ENCODE data around the gene SCGB1A1. TPM values are rescaled to one million over a fixed set of nuclear protein-coding genes. Genes with fewer than 3 reads are reported as not detected.

SCGB1A1 gene
- polyA plus RNA-seq, 3 donors: 0.54 to 0.82 TPM; not detected in 1

DNA sequence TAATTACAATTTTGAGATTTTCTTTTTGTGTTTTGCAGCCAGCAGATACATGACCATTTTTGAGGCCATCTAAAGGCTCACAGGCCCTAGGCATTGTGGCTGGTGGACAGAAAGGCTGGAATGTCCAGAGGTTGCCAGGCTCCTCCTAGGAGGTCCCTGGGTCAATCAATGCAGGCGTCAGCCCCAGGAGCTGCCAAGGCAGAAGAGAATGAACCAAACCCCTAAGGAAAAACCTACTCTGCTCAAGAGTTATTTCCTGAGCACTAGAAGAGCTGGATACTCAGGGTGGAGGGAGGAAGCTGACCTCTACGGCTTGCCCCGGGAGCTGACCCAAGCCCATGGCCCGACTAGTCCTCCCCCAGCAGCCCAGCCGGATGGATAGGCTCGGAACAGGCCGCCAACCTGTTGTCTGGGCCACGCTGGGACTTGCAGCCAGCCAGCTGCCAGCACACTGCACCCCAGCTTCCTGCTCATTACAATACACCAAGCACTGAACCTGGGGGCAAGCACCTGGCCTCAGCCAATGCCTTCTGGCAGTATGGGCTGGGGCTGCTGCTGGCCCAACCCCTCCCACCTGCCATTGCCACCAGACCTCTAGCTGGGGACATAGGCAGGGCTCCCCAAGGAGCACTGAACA lies 5.7 kb upstream of the SCGB1A1 start:
- 59 to 71% (median 65%) methylated on average over 8 of the region's 8 CpGs for WGBS, 3 donors
- H3K27ac ChIP-seq (ENCODE audit: low read depth, low read length): no peak overlapping the region

DNA sequence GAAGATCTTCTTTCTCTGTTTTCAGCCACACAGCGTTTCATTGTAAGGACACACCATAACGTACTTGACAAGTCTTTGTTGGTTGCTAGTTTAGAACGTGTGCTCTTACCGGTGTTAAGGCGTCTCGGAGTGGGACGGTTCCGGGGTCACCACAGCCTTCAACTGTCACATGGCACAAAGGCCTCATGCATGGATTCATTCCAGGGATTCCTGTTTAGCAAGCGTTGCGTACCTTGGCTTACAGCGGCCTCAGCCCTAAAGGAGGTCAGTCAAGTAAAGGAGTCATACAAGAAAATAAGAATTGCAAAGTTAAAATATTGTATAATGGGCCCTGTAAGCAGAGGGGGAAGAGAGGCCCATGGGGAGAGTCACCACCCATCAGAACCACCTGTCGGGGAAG lies 2.2 kb upstream of the SCGB1A1 start:
- 81 to 96% (median 92%) methylated on average over 12 of the region's 12 CpGs for WGBS, 3 donors
- no peak overlapping the region for H3K27ac ChIP-seq (ENCODE audit: low read depth, low read length)

DNA sequence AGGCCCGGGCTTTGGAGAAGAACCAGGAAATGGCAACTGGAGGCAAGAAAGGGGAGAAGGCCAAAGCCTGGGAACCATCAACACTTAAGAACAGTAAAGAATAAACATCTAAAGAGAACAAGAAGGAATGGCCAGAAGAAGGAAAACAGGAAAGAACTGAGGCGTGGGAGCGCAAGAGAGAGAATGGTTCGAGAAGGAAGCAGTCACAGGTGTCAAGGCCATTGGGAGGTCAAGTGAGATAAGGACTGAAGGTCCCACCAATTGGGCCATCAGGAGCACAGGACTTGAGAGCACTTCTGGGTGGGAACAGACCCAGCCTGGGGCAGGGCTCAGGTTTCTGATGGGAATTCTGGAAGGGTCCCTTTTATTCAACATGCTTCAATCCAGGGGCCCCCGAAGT lies 697 bp upstream of the SCGB1A1 start:
- 88 to 89% (median 88%) methylated on average over 5 of the region's 5 CpGs for WGBS, 3 donors
- no peak overlapping the region for H3K27ac ChIP-seq (ENCODE audit: low read depth, low read length)

DNA sequence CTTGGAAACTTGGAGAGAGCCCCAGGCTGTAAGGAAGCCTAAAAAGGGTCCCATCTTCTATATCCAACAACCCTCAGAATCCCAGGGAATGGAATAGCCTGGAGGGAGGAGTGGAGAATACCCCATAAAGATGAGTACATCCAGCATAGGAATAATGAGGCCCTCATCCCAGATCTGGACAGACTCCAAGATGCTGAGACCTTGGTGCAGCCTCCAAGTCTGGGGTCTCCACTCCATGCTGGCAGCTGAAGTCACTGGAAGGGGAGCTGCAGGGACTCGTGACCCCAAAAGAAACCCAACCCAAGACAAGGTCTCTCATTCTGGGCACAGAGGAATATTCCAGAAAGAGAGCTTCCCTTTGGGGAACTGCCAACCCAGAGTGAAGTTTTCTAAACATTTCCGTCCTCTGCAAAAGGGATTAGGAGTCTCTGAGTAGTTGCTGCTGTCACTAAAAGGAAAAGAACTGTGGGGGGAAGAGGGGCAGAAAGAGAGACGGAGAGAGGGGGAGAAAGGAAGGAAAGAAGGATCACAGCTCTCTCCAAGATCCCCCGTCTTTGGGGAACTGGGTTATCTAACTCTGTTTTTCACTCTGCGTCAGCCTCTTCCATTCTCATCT lies 589 bp downstream of the SCGB1A1 start:
- no peak overlapping the region for H3K27ac ChIP-seq (ENCODE audit: low read depth, low read length)
- 21 to 49% (median 34%) methylated on average over 5 of the region's 5 CpGs for WGBS, 3 donors

DNA sequence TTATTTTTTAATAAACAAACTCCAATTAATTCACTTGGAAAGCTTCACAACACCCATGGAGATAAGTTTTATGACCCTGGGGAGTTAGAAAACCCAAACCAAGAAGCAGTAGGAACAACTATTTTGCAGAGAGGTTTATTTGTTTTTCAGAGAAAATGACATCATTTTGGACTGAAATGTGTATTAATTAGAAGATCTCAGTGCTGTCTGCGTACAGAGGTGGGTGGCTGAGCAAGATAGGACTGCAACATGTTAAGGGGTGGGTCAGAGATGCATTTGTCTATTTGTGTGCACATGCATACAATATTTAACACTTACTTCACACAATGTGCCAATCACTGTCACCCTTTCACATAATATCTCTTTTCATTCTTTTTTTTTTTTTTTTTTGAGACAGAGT lies 1.1 kb downstream of the SCGB1A1 start:
- 42 to 54% (median 45%) methylated on average over 1 of the region's 1 CpG for WGBS, 3 donors
- no peak overlapping the region for H3K27ac ChIP-seq (ENCODE audit: low read depth, low read length)

DNA sequence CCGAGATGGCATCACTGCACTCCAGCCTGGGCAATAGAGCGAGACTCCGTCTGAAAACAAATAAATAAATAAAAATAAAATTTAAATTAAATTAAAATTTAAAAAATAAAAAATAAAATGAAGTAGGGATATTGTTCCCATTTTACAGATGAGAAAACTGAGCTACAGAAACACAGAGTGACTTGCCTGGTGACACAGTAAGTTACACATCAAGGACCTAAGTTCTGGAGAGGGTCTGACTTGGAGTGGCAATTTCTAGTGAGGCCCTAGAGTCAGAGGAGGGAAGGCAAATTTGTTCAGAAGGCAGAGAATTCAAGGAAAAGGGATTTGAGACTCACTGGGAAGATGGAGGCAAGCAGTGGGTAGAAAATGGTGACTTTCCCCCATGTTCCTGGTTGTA lies 2.0 kb downstream of the SCGB1A1 start:
- H3K27ac ChIP-seq (ENCODE audit: low read depth, low read length): no peak overlapping the region
- WGBS, 3 donors: 95 to 98% (median 97%) methylated on average over 3 of the region's 3 CpGs

DNA sequence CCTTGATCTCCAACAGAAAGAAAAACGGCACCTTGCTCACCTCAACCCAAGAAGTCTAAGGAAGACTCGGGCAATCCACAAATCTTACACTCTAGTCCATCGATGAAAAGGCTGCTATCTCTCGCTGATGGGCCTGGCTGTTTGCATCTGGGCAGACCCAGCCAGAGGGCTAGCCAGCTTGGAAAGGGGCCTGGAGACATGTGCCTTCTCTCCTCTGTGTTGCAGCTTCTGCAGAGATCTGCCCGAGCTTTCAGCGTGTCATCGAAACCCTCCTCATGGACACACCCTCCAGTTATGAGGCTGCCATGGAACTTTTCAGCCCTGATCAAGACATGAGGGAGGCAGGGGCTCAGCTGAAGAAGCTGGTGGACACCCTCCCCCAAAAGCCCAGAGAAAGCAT lies 3.2 kb downstream of the SCGB1A1 start:
- no peak overlapping the region for H3K27ac ChIP-seq (ENCODE audit: low read depth, low read length)
- 62 to 76% (median 72%) methylated on average over 7 of the region's 7 CpGs for WGBS, 3 donors

DNA sequence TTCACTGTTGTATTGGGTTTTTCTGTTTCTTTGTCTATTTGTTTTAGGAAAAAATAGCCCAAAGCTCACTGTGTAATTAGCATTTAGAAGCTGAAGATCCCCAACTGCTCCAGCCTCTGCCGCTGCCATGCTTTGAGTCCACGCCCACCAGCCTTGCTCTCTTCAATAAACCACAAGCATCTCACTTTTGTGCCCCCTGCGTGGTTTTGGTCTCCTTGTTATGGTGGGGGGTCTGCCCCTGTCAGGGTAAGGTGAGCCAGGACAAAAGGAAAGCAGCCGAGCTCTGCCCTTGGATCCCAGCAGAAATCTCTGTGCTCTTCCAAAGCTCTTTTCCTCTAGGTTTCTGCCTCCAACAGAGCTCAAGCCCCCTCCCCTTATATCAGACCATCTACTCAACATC lies 4.2 kb downstream of the SCGB1A1 start:
- no peak overlapping the region for H3K27ac ChIP-seq (ENCODE audit: low read depth, low read length)

DNA sequence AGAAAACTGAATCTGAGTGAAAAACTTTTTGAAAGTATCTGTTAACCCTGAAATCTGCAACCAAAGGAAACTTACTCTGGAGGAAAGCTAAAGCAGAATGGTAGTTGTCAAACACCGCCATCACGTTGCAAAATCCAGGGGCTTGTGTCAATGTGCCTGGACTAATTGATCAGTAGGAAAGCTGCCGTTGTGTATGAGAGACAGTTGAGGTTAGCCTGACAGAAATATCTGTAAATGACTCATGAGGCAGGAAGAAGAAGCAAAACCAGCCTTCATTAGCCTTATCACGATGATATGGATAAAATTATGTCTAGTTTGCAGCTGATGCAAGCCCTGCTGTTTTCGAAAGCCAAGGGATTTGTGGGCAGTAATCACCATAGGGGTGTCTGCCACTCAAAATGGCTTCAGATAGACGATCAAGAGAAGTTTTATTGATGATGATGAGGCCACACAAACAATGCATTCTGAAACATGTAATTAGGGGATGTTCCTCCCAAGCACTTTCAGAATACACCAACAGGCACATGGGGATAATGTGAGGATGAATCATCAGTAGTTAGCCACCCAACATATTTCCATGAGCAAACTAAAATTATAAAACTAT lies 8.9 kb downstream of the SCGB1A1 start:
- no peak overlapping the region for H3K27ac ChIP-seq (ENCODE audit: low read depth, low read length)
- 26 to 55% (median 35%) methylated on average over 6 of the region's 6 CpGs for WGBS, 3 donors

More for the DNA sequence above, 4.2 kb downstream of the SCGB1A1 start:
- WGBS, 3 donors: 70 to 90% (median 87%) methylated on average over 4 of the region's 4 CpGs

DNA sequence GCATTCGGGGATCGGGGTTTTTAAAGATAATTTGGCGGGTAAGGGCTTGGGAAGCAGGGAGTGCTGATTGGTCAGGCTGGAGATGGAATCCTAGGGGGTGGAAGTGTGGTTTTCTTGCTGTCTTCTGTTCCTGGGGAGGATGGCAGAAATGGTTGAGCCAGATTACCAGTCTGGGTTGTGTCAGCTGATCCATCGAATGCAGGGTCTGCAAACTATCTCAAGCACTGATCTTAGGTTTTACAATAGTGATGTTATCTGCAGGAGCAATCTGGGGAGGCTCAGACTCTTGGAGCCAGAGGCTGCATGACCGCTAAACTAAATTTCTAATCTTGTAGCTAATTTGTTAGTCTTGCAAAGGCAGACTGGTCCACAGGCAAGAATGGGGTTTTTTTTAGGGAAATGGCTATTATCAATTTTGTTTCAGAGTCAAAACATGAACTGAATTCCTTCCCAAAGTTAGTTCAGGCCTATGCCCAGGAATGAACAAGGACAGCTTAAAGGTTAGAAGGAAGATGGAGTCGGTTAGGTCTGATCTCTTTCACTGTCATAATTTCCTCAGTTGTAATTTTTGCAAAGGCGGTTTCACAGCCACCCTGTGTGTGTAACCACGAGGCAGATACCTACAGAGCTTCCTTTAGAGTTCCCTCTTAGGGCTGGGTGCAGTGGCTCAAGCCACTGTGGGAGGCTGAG lies 10.2 kb downstream of the SCGB1A1 start:
- no peak overlapping the region for H3K27ac ChIP-seq (ENCODE audit: low read depth, low read length)
- WGBS, 3 donors: 77 to 79% (median 77%) methylated on average over 8 of the region's 8 CpGs

DNA sequence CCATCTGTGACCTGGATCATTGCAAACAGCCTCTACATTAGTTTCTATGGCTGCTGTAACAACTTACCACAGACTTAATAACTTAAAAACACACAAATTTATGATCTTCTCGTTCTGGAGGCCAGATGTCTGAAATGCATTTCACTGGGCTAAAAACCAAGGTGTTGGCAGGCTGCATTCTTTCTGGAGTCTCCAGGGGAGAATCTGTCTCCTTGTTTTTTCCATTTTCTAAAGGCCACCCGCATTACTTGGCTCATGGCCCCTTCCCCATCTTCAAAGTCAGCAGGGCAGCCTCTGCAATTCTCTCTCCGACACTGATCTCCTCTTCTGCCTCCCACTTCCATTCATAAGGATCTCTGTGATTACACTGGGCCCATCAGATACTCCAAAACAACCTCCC lies 11.6 kb downstream of the SCGB1A1 start:
- no peak overlapping the region for H3K27ac ChIP-seq (ENCODE audit: low read depth, low read length)
- 43 to 85% (median 52%) methylated on average over 3 of the region's 3 CpGs for WGBS, 3 donors

DNA sequence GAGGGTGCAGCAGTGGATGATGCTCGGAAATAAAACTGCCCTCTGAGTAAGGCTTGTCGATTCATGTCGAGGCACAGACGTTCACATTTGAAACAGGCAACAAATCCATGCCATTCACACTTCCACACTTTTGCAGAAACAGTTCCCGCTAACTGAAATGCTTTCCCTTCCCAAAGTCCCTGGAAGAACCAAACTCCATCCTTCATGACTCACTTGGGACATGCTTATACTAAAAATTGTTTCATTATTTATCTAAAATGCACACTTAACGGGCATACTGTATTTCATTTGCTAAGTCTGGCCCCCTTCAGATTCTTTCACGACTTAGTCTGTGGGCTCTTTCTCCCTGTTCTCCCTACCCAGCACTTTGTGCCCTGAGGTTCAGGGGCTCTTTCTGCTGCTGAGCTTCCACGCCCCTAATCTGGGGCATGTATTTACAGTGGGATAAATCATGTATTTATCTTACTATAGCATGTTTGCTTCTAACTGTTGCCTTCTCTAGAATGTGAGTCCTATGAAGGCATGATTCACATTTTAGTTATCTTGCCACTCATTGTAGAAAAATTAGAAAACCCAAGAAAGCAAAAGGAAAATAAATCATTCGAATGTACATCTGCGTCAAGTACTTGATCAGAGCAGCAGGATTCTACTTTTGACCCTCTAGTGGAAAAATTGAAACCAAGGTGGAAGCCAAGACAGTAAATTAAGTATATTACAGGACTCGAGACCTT lies 12.5 kb downstream of the SCGB1A1 start:
- 71 to 77% (median 72%) methylated on average over 11 of the region's 11 CpGs for WGBS, 3 donors
- H3K27ac ChIP-seq (ENCODE audit: low read depth, low read length): no peak overlapping the region

DNA sequence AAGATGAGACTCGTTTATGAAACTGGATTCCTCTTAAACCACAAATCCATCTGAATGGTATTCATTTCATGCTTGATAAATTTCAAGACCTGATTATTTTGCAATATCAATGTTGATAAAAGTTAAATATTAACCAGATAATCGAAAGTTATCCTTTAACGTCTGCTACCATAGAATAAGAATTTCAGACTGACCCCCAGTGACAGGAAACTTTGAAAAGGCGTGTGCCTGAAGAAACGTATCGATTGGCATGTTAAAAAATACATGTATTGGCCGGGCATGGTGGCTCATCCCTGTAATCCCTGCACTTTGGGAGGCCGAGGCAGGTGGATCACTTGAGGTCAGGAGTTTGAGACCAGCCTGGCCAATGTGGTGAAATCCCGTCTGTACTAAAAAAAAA lies 13.9 kb downstream of the SCGB1A1 start:
- 30 to 77% (median 77%) methylated on average over 9 of the region's 9 CpGs for WGBS, 3 donors
- H3K27ac ChIP-seq (ENCODE audit: low read depth, low read length): no peak overlapping the region

DNA sequence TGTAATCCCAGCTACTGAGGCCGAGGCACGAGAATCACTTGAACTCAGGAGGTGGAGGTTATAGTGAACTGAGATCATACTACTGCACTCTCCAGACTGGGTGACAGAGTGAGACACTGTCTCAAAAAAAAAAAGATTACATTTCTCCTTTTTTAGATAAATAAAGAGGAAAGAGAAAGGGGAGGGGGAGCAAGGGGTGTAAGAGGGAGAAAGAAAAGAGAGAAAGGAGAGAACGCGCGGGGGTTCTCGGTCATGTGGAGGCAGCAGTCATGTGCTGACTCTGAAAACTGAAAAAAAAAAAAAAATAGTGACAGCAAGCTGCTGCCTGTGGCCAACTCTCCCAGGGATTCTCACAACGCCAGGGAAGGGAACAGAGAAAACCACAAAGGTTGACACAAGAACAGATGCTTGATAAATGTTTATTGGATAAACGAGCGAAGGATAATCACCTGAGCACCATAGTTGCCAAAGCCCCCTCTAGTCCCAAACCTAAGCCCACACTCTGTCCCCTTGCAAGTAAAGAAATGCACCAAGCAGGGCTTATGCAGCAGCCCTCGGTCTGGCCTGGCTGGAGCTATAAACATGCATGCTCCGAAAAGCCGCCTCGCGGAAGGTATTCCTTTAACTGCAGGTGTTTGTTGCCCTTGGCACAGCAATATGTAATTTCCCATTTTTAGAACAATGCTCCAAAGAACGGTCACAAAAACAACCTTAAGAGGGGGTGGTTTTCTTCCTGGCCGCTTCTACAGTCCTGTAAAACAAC lies 14.5 kb downstream of the SCGB1A1 start:
- no peak overlapping the region for H3K27ac ChIP-seq (ENCODE audit: low read depth, low read length)
- 44 to 49% (median 46%) methylated on average over 16 of the region's 16 CpGs for WGBS, 3 donors

DNA sequence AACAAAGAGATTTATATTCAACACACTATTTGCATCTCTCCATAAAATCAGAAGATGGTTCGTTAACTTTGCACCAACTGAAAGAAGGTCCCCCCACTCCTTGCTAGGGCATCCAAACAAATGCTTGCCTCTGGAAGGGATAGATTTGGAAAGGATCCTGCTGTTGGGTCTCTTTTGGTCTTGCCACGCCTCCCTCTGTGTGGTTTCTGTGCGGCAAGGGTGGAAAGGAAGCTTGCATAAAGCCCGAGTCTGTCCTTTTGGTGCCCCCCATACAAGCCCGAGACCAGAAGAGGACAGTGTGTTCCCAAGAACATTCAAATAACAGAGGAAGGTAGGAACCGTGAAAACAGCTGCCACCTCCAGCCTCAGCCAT lies 15.1 kb downstream of the SCGB1A1 start:
- no peak overlapping the region for H3K27ac ChIP-seq (ENCODE audit: low read depth, low read length)
- WGBS, 3 donors: 45 to 84% (median 48%) methylated on average over 6 of the region's 6 CpGs

DNA sequence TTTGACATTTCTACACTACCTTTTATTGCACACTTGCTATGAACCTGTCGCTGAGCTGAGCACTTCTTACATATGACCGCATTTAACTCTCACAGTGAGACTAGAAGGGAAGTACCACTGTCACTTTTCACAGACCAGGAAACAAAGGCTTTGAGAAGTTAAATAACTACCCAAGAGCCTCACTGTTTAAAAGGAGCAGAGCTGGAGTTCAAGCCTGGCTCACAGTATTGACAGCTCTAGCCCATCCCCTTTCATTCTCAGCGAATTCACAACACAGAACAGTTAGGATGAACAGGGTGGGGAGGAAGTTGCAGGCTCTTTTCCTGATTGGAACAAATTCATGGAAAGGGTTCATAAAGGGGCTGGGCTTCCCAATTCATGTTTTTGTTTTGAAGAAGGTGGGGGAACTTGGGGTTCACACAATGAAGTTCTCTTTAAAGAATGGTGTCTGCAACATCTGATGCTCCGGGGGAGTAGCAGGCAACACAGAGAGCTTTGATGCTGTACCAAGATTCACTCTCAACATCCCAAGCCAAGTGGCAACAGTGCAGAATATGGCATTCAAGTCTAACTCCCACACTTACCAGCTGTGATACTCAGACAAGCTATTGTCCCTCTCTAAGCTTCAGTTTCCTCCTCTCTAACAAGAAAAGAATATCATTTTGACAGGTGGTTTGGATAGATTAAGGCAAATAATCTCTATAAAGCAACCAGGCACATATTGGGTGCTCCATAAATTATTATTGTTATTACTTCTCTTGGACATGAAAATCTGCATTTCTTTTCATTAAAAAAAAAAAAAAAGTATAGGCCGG lies 17.2 kb downstream of the SCGB1A1 start:
- H3K27ac ChIP-seq (ENCODE audit: low read depth, low read length): no peak overlapping the region
- WGBS, 3 donors: 35 to 67% (median 43%) methylated on average over 5 of the region's 5 CpGs

DNA sequence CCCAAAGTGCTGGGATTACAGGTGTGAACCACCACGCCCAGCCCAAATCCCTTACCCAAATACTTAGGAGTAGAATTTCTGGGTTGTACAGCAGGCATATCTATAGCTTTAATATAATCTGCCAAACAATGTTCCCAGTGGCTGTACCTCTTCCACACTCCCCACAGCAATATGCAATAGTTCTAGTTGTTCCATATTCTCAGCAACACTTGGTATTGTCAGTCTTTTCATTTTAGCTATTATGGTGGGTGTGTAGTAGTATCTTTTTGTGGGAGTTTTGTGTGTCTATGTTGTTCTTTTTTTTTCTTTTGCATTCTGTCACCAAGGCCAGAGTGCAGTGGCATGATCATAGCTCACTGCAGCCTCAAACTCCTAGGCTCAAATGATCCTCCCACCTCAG lies 18.8 kb downstream of the SCGB1A1 start:
- 90 to 98% (median 93%) methylated on average over 1 of the region's 1 CpG for WGBS, 3 donors
- no peak overlapping the region for H3K27ac ChIP-seq (ENCODE audit: low read depth, low read length)

Measured in adipose tissue (tissue), 3 donors.